GM12878 (cell line): Measurements from ENCODE around the gene HOMER2.

ENCODE experiments used
- FOS ChIP-seq: IDR thresholded peaks from 3 replicates; pipeline ENCODE4 v1.6.1; 2011; ENCODE audit warnings: borderline replicate concordance; ENCODE audit not compliant: insufficient read length; ENCODE audit errors: extremely low read depth
- ZNF217 ChIP-seq: fragments of 450-650 bp; IDR thresholded peaks from 2 replicates; pipeline ENCODE4 v1.6.1; 2017; ENCODE audit warnings: antibody characterized with exemption, mild to moderate bottlenecking
- TF ChIP-seq, protein P1 (sequence below), 3 experiments: IDR thresholded peaks in 2 of 3; conservative IDR thresholded peaks in 1 of 3; 2 replicates each; pipeline ENCODE4 v1.5.1; 2011; ENCODE audit warnings: low read depth in 3 of 3, low read length in 3 of 3, mild to moderate bottlenecking in 3 of 3, control low read depth in 2 of 3, moderate library complexity in 2 of 3, inconsistent platforms in 1 of 3, mixed read lengths in 1 of 3; ENCODE audit not compliant: control insufficient read depth in 2 of 3, insufficient read depth in 1 of 3; ENCODE audit errors: extremely low read depth in 1 of 3

DNA sequence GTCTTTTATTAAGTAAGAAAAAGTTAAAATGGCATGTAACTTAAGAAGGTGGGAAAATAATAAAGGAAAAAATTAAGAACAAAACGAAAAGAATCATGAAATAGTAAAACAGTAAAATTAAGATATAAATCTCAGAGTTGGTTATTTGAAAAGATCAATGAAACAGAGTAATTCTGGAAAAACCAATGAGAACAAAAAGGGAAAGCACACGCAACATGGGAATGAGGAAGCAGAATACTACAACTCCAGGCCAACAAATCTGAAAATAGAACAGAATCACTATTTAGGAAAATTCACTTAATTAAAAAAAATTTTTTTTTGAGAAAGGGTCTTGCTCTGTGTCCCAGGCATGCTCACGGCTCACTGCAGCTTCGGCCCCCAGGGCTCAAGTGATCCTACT lies 112.4 kb downstream of the HOMER2 start:
- no peak for TF ChIP-seq FOS
- TF ChIP-seq, protein P1, sequence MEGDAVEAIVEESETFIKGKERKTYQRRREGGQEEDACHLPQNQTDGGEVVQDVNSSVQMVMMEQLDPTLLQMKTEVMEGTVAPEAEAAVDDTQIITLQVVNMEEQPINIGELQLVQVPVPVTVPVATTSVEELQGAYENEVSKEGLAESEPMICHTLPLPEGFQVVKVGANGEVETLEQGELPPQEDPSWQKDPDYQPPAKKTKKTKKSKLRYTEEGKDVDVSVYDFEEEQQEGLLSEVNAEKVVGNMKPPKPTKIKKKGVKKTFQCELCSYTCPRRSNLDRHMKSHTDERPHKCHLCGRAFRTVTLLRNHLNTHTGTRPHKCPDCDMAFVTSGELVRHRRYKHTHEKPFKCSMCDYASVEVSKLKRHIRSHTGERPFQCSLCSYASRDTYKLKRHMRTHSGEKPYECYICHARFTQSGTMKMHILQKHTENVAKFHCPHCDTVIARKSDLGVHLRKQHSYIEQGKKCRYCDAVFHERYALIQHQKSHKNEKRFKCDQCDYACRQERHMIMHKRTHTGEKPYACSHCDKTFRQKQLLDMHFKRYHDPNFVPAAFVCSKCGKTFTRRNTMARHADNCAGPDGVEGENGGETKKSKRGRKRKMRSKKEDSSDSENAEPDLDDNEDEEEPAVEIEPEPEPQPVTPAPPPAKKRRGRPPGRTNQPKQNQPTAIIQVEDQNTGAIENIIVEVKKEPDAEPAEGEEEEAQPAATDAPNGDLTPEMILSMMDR (IDR thresholded peaks at IDR 0.05 in 2 of 3, conservative IDR thresholded peaks at IDR 0.05 in 1 of 3; ENCODE audit: control insufficient read depth in 2 of 3, extremely low read depth in 1 of 3, insufficient read depth in 1 of 3, low read depth in 3 of 3, low read length in 3 of 3): no peak
- TF ChIP-seq ZNF217: no peak
